Prostate gland (tissue), 2 donors: ENCODE data around the gene STUM. TPM values are rescaled to one million over a fixed set of nuclear protein-coding genes. Genes with fewer than 3 reads are reported as not detected.
"Not testable (repeated sequence)": the region's sequence is repeated elsewhere in the genome, so short reads cannot be mapped to it uniquely, and the experiment has no call there.

Experiments
- DNase-seq: peaks from one replicate; pipeline ENCODE4 v3.0.0-alpha.2; 2019; ENCODE audit warnings: low spot score
- H3K27ac ChIP-seq, 2 donors: fragments of 200-600 bp; sonication (generic); 2 replicates each; pipeline ENCODE4 v1.5.1; 2017 to 2019
- H3K27me3 ChIP-seq: fragments of 200-600 bp; sonication (generic); replicated peaks from 2 replicates; pipeline ENCODE4 v1.5.1; 2019; ENCODE audit not compliant: insufficient read depth
- H3K36me3 ChIP-seq, 2 donors: fragments of 200-600 bp; sonication (generic); 1 replicate in 1 of 2; 2 replicates in 1 of 2; pipeline versions ENCODE4 v1.5.1 to v1.8.1; 2017 to 2019
- H3K4me1 ChIP-seq: fragments of 200-600 bp; sonication (generic); replicated peaks from 2 replicates; pipeline ENCODE4 v1.5.1; 2019
- H3K4me3 ChIP-seq, 2 donors: fragments of 200-600 bp; sonication (generic); 2 replicates each; pipeline ENCODE4 v1.5.1; 2017 to 2019
- H3K9me3 ChIP-seq: fragments of 200-600 bp; sonication (generic); 2 replicates; pipeline ENCODE4 v1.5.1; 2017
- POLR2A ChIP-seq: fragments of 450-650 bp; IDR thresholded peaks from one replicate; pipeline ENCODE4 v1.6.1; 2016; ENCODE audit warnings: antibody characterized with exemption, mild to moderate bottlenecking
- POLR2AphosphoS5 ChIP-seq: sonication (generic); formaldehyde crosslinking; IDR thresholded peaks from one replicate; pipeline ENCODE4 v1.6.1; 2017; ENCODE audit warnings: antibody characterized with exemption
- WGBS: methylation state at CpG from one replicate; pipeline ENCODE4 v1.1.5; 2018; 5-methylcytosine and 5-hydroxymethylcytosine counted together
- intact Hi-C: fragments of 100-400 bp; cut with DNase I; formaldehyde crosslinking; loops from one replicate; pipeline ENCODE4 v1.14.2; 2022
- total RNA-seq, 2 donors: library from RNA; depleted of rRNA; stranded (reverse); fragments of >200 nt; gene quantifications; one replicate each; pipeline ENCODE4 v1.1.0, GENCODE V29; 2016
- TF ChIP-seq, protein P1 (sequence below), 4 experiments: fragments of 200-600 bp in 2 of 4; fragments of 450-650 bp in 2 of 4; sonication (generic) in 2 of 4; IDR thresholded peaks; 1 replicate in 3 of 4; 2 replicates in 1 of 4; pipeline ENCODE4 v1.5.1; 2016 to 2019; ENCODE audit warnings: antibody characterized with exemption in 4 of 4, mild to moderate bottlenecking in 2 of 4, moderate library complexity in 2 of 4

Gene STUM
- total RNA-seq, 2 donors from 2014 or later, result 1.9 to 4.3 TPM

DNA sequence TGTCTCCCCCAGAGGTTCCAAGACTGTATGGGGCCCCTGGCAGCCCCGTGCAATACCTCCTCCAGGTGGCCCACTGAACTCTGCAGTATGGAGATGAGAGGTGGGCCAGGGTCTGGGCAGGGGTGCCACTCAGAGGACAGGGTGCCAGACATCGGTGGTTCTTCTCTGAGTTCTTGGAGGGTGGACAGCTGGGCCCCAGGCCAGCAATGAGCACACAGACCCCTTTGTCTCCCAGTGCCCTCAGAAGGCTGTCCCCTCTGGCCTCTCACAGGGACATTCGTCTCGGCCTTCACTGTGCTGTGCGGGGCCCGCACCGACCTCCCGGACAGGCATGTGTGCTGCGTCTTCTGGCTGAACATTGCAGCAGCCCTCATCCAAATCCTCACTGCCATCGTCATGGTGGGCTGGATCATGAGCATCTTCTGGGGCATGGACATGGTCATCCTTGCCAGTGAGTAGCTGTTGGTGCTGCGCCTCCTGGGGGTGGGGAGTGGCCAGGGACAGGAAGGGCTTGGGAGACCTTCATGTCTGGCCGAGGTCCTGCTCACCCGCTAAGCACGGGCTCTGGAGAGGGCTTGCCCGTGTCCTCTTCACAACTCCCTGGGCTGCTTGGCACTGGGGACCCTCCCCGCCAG, 48.1 kb downstream of the STUM start:
- WGBS, result 91% methylated on average over 15 of the region's 16 CpGs
- DNase-seq, result no peak

DNA sequence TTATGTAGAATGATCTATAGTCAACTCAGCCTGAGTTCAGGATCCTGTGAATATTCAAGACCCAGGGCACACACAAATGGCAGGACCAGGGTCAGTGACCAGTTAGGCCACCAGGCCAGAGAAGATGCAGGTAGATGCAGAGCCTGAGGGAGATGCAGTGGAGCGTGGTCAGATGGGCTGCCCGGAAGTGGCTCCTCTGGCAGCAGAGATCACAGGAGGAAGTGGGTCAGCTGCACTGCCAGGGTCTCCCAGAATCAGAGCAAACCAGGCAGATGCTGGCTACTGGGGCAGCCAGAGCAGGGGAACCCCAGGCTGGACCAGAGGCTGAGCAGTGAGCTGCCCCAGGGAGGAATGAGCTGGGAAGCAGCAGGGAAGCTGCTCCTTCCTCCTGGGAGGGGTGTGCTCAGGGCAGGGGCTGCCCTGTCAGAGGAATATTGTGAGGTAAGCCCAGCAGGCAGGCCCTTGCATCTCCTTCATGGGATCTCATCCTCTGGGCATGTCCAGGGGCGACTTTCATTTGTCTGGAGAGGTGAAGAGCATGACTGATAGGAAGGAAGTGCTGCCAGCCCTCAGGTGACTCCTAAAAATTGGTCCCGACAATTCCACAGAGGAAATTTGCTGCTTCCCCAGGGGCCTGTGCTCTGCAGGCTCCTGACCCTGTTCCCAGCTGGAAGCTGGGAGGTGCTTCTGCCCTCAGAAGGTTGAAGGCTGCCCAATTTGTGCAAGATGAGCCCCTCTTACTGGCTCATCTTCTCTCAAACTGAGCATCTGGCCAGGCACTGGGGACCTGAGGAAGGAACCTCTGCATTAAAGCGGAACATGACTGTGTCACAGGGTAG, 49.3 kb downstream of the STUM start:
- no peaks in the 10 kb centered on the region for H3K36me3 ChIP-seq
- intact Hi-C loops, result no loop called here
- H3K27ac ChIP-seq, result no peak overlapping the region
- peaks cover 4% of the 10 kb centered on the region for H3K4me1 ChIP-seq
- TF ChIP-seq POLR2A, result no peak
- TF ChIP-seq POLR2AphosphoS5, result no peak
- TF ChIP-seq, protein P1, sequence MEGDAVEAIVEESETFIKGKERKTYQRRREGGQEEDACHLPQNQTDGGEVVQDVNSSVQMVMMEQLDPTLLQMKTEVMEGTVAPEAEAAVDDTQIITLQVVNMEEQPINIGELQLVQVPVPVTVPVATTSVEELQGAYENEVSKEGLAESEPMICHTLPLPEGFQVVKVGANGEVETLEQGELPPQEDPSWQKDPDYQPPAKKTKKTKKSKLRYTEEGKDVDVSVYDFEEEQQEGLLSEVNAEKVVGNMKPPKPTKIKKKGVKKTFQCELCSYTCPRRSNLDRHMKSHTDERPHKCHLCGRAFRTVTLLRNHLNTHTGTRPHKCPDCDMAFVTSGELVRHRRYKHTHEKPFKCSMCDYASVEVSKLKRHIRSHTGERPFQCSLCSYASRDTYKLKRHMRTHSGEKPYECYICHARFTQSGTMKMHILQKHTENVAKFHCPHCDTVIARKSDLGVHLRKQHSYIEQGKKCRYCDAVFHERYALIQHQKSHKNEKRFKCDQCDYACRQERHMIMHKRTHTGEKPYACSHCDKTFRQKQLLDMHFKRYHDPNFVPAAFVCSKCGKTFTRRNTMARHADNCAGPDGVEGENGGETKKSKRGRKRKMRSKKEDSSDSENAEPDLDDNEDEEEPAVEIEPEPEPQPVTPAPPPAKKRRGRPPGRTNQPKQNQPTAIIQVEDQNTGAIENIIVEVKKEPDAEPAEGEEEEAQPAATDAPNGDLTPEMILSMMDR (IDR thresholded peaks at IDR 0.05), result no peak
- no peaks in the 10 kb centered on the region for H3K9me3 ChIP-seq
- WGBS, result 82% methylated on average over 5 of the region's 5 CpGs
- no peaks in the 10 kb centered on the region for H3K27me3 ChIP-seq
- no peak for DNase-seq
- no peak overlapping the region for H3K4me3 ChIP-seq

More for the DNA sequence above, 48.1 kb downstream of the STUM start:
- Histone ChIP-seq H3K27me3 (no peaks in the 10 kb centered on the region), H3K27ac (no peak overlapping the region), H3K36me3 (no peaks in the 10 kb centered on the region), H3K9me3 (no peaks in the 10 kb centered on the region), H3K4me3 (no peak overlapping the region), H3K4me1 (no peaks in the 10 kb centered on the region)
- intact Hi-C loops, result no loop called here
- TF ChIP-seq, protein P1 (IDR thresholded peaks at IDR 0.05), result no peak
- TF ChIP-seq POLR2A (no peak), POLR2AphosphoS5 (no peak)

DNA sequence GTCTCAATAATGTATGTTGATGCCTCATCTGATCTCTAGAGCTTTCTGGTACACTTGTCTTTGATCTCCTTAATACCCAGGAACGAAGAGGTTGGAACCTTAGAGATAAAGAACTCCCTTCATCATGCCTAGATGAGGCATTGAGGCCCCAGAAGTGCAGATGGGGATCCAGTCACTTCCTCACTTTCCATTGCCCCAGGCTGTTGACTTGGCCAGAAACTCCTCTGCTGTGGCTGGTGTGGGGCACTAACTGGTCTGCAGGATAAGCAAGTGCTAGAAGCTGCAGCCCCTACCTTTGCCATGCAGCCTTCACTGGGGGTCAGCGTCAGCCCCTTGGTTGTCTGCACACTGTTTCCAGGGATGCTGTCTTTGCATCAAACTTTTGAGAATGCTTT, 49.9 kb downstream of the STUM start:
- no peaks in the 10 kb centered on the region for H3K27me3 ChIP-seq
- H3K4me3 ChIP-seq, result no peak overlapping the region
- no peak for DNase-seq
- WGBS, result 95% methylated on average over 2 of the region's 2 CpGs
- H3K27ac ChIP-seq, result no peak overlapping the region
- intact Hi-C loops, result no loop called here
- H3K9me3 ChIP-seq, result no peaks in the 10 kb centered on the region
- H3K36me3 ChIP-seq, result no peaks in the 10 kb centered on the region
- no peak for TF ChIP-seq POLR2A
- no peak for TF ChIP-seq POLR2AphosphoS5
- TF ChIP-seq, protein P1 (IDR thresholded peaks at IDR 0.05), result no peak
- peaks cover 4% of the 10 kb centered on the region for H3K4me1 ChIP-seq

DNA sequence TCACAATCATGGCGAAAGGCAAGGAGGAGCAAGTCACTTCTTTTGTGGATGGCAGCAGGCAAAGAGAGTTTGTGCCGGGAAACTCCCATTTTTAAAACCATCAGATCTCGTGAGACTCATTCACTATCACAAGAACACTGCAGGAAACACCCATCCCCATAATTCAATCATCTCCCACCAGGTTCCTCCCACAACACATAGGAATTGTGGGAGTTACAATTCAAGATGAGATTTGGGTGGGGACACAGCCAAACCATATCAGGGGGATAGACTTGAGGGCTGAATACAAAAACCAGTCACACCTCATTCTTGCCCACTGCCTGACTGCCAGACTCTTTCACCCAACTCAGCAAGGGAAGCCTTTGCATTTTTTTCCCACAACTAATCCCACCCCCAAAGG, 50.4 kb downstream of the STUM start:
- H3K27ac ChIP-seq, H3K4me3 ChIP-seq, intact Hi-C loops, H3K36me3 ChIP-seq, H3K4me1 ChIP-seq, DNase-seq, H3K9me3 ChIP-seq, H3K27me3 ChIP-seq: not testable (repeated sequence)
- 87% methylated on average over 3 of the region's 3 CpGs for WGBS

DNA sequence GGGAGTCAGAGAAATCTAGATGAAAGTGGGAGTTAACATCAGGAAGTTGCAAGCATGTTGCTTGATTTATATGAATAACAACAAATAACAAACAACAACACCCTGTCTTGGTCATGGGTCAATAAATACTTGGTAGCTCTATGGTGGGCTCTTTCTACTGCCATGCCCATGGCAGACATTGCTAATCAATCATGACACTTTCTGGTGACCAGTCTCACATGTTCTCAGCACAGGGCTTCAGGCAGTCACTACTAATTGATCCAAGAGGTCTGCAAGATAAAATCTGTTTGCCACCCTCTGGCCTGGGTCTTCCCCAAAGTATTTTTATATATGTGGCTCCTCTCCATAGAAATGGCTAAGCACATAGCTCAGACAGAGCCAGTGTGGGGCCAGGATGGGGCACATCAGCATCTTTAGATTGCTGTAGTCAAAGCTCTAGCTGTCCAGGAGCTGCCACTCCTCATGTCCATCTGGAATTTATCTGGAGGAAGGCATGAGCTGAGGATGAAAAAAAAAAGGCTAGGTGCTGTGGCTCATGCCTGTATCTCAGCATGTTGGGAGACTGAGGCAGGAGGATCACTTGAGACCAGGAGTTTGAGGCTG, 51.2 kb downstream of the STUM start:
- Histone ChIP-seq H3K4me1 (peaks cover 4% of the 10 kb centered on the region), H3K36me3 (no peaks in the 10 kb centered on the region), H3K9me3 (no peaks in the 10 kb centered on the region), H3K27ac (no peak overlapping the region), H3K27me3 (no peaks in the 10 kb centered on the region), H3K4me3 (no peak overlapping the region)
- DNase-seq, result no peak
- no peak for TF ChIP-seq POLR2AphosphoS5
- TF ChIP-seq POLR2A, result no peak
- TF ChIP-seq, protein P1 (IDR thresholded peaks at IDR 0.05), result no peak
- intact Hi-C loops, result loop anchor here (10.0 kb wide), 1 partner anchor 175 kb away; no protein-coding TSS in a partner anchor
